Stimulated activated naive CD8-positive, alpha-beta T cell treated with anti-CD3 and anti-CD28 coated beads, Interleukin-15, Interleukin-2, amounts not matched to agents 100 U/mL and 50 U/mL, for 24 hours (primary cell): Measurements from ENCODE around the gene OGFR.

Experiments used
- ATAC-seq: fragments of 150-1000 bp; cut with Tn5 transposase; one replicate; pipeline ENCODE4 v1.10.0; 2021
- DNase-seq: peaks from one replicate; pipeline ENCODE4 v3.0.0; 2021

OGFR gene

GRCh38 chr20:62784497-62784896 is 20.1 kb upstream of the OGFR start:
- DNase-seq: no peak
- ATAC-seq: no peak

GRCh38 chr20:62785393-62785792 is 19.2 kb upstream of the OGFR start:
- DNase-seq: no peak
- no peak for ATAC-seq

GRCh38 chr20:62786157-62786556 is 18.5 kb upstream of the OGFR start:
- DNase-seq: no peak
- no peak for ATAC-seq

- ATAC-seq (no peak), DNase-seq (no peak)
Observed at GRCh38 chr20:62787321-62787720, 17.3 kb upstream of the OGFR start.

- DNase-seq (no peak), ATAC-seq (no peak)
Observed at GRCh38 chr20:62787866-62788265, 16.8 kb upstream of the OGFR start.

- no peak for DNase-seq
- no peak for ATAC-seq
Observed at GRCh38 chr20:62788607-62789006, 16.0 kb upstream of the OGFR start.

- no peak for DNase-seq
- ATAC-seq: no peak
Observed at GRCh38 chr20:62790075-62790474, 14.6 kb upstream of the OGFR start.

- ATAC-seq: peak; percentile 28
Observed at GRCh38 chr20:62791301-62792181, 13.1 kb upstream of the OGFR start.

GRCh38 chr20:62792182-62792939 is 12.3 kb upstream of the OGFR start:
- ATAC-seq (no peak), DNase-seq (no peak)

More at GRCh38 chr20:62791301-62792181, 13.1 kb upstream of the OGFR start:
- peak; percentile 84 for DNase-seq

GRCh38 chr20:62792940-62793756 is 11.5 kb upstream of the OGFR start:
- ATAC-seq (no peak), DNase-seq (peak; percentile 18)

- DNase-seq (no peak), ATAC-seq (no peak)
Observed at GRCh38 chr20:62793757-62794006, 11.0 kb upstream of the OGFR start.

GRCh38 chr20:62794007-62794724 is 10.5 kb upstream of the OGFR start:
- ATAC-seq: peak; percentile 79
- peak; percentile 99 for DNase-seq

- ATAC-seq: peak; percentile 8
- DNase-seq: peak; percentile 82
Observed at GRCh38 chr20:62795023-62795761, 9.4 kb upstream of the OGFR start.

GRCh38 chr20:62796699-62797491 is 7.7 kb upstream of the OGFR start:
- DNase-seq: no peak
- ATAC-seq: no peak

GRCh38 chr20:62797671-62798532 is 6.7 kb upstream of the OGFR start:
- ATAC-seq (no peak), DNase-seq (no peak)

GRCh38 chr20:62799036-62799435 is 5.6 kb upstream of the OGFR start:
- ATAC-seq: no peak

GRCh38 chr20:62799459-62799858 is 5.2 kb upstream of the OGFR start:
- no peak for ATAC-seq
- DNase-seq: no peak

More at GRCh38 chr20:62799036-62799435, 5.6 kb upstream of the OGFR start:
- DNase-seq: no peak

GRCh38 chr20:62799873-62800272 is 4.8 kb upstream of the OGFR start:
- no peak for ATAC-seq

More at GRCh38 chr20:62799873-62800272, 4.8 kb upstream of the OGFR start:
- no peak for DNase-seq
